ENCODE measurements around the gene MTMR6.

The MTMR6 gene

GRCh38 chr13:25286969-25287961, at the start of gene MTMR6:
TSS of gene MTMR6 (minus strand) at chr13:25287488. CDS start at chr13:25287247, 241 bp downstream.
- peak; percentile 84 for DNase-seq (ENCODE audit: low read depth)

- no peak for DNase-seq (ENCODE audit: low read depth)
These were observed 48.6 kb upstream of the MTMR6 start for GRCh38 chr13:25335856-25336255.

- DNase-seq (ENCODE audit: low read depth), result peak; percentile 43
These were observed 43.3 kb upstream of the MTMR6 start for GRCh38 chr13:25330541-25330940.

- DNase-seq (ENCODE audit: low read depth), result peak; percentile 71
These were observed 42.4 kb upstream of the MTMR6 start for GRCh38 chr13:25329706-25330105.

- DNase-seq (ENCODE audit: low read depth), result no peak
These were observed 36.8 kb upstream of the MTMR6 start for GRCh38 chr13:25324100-25324499.

- DNase-seq (ENCODE audit: low read depth), result no peak
These were observed 32.5 kb upstream of the MTMR6 start for GRCh38 chr13:25319771-25320170.

- DNase-seq (ENCODE audit: low read depth), result peak; percentile 86
These were observed 31.7 kb upstream of the MTMR6 start for GRCh38 chr13:25318946-25319345.

- DNase-seq (ENCODE audit: low read depth), result no peak
These were observed 23.6 kb upstream of the MTMR6 start for GRCh38 chr13:25310891-25311290.

GRCh38 chr13:25306671-25307464, 19.6 kb upstream of the MTMR6 start:
- no peak for DNase-seq (ENCODE audit: low read depth)

GRCh38 chr13:25302121-25302520, 14.8 kb upstream of the MTMR6 start:
- DNase-seq (ENCODE audit: low read depth), result no peak

- DNase-seq (ENCODE audit: low read depth), result peak; percentile 95
These were observed 14.2 kb upstream of the MTMR6 start, which contains the start of gene NUP58 for GRCh38 chr13:25301347-25302113. TSS of gene NUP58 (plus strand) at chr13:25301625. CDS start at chr13:25301774, 149 bp downstream.

GRCh38 chr13:25300861-25301346, 13.6 kb upstream of the MTMR6 start:
- DNase-seq (ENCODE audit: low read depth), result no peak

GRCh38 chr13:25295701-25296100, 8.4 kb upstream of the MTMR6 start:
- DNase-seq (ENCODE audit: low read depth), result no peak

- no peak for DNase-seq (ENCODE audit: low read depth)
These were observed 7.9 kb upstream of the MTMR6 start for GRCh38 chr13:25295228-25295627.

GRCh38 chr13:25292301-25292700, 5.0 kb upstream of the MTMR6 start:
- DNase-seq (ENCODE audit: low read depth), result peak; percentile 38

- DNase-seq (ENCODE audit: low read depth), result no peak
These were observed 4.4 kb upstream of the MTMR6 start for GRCh38 chr13:25291691-25292090.

- DNase-seq (ENCODE audit: low read depth), result no peak
These were observed 1.7 kb upstream of the MTMR6 start for GRCh38 chr13:25288966-25289365.

- DNase-seq (ENCODE audit: low read depth), result peak; percentile 72
These were observed 850 bp downstream of the MTMR6 start for GRCh38 chr13:25286308-25286968.

- DNase-seq (ENCODE audit: low read depth), result no peak
These were observed 5.4 kb downstream of the MTMR6 start for GRCh38 chr13:25281935-25282332.

- no peak for DNase-seq (ENCODE audit: low read depth)
These were observed 5.9 kb downstream of the MTMR6 start for GRCh38 chr13:25281193-25281934.

Measured in ELR (cell line).